Effector memory CD8-positive, alpha-beta T cell (primary cell): Measurements from ENCODE around the gene CELF5.
A peak's percentile ranks its signal among the peaks of the same experiment; 100 is the strongest.
"Not testable (repeated sequence)": the region's sequence is repeated elsewhere in the genome, so short reads cannot be mapped to it uniquely, and the experiment has no call there.

Experiments used
- ATAC-seq: fragments of 150-1000 bp; cut with Tn5 transposase; replicated peaks from 2 replicates; pipeline ENCODE4 v1.10.0; 2021; ENCODE audit warnings: mild to moderate bottlenecking, moderate library complexity
- DNase-seq, 3 experiments: peaks; one replicate each; pipeline ENCODE4 v3.0.0; 2021
- H3K27ac Mint-ChIP-seq, 2 donors: one replicate each; pipeline ENCODE4 v1.8.0; 2022; ENCODE audit warnings: mild to moderate bottlenecking in 2 of 2, mixed read lengths in 2 of 2, moderate library complexity in 2 of 2
- H3K27me3 Mint-ChIP-seq, 2 donors: one replicate each; pipeline ENCODE4 v1.8.0; 2022; ENCODE audit warnings: mixed read lengths in 2 of 2
- H3K36me3 Mint-ChIP-seq: one replicate; pipeline ENCODE4 v1.8.0; 2022; ENCODE audit warnings: mild to moderate bottlenecking, moderate library complexity, mixed read lengths; ENCODE audit not compliant: insufficient read depth
- H3K4me1 Mint-ChIP-seq, 2 donors: one replicate each; pipeline ENCODE4 v1.8.0; 2022; ENCODE audit warnings: low read depth in 2 of 2, mixed read lengths in 2 of 2
- H3K4me3 Mint-ChIP-seq, 2 donors: one replicate each; pipeline ENCODE4 v1.8.0; 2022; ENCODE audit warnings: mild to moderate bottlenecking in 2 of 2, mixed read lengths in 2 of 2, moderate library complexity in 2 of 2
- H3K9me3 Mint-ChIP-seq, 2 donors: one replicate each; pipeline ENCODE4 v1.8.0; 2022; ENCODE audit warnings: mixed read lengths in 2 of 2

CELF5 gene

GRCh38 chr19:3194106-3195087, 30.1 kb upstream of the CELF5 start:
- Mint-ChIP-seq H3K4me1 (peaks cover 0 to 2% of the 10 kb centered on the region in 2 donors), H3K9me3 (no peaks in the 10 kb centered on the region), H3K27me3 (no peaks in the 10 kb centered on the region), H3K4me3 (no peak overlapping the region), H3K36me3 (peaks cover 6% of the 10 kb centered on the region), H3K27ac (peak overlapping the region in 1 of 2 donors; percentile 78)
- DNase-seq: no peak
- ATAC-seq: no peak

- Mint-ChIP-seq H3K9me3 (no peaks in the 10 kb centered on the region), H3K36me3 (peaks cover 10% of the 10 kb centered on the region), H3K27me3 (no peaks in the 10 kb centered on the region), H3K4me1 (no peaks in the 10 kb centered on the region), H3K27ac (no peak overlapping the region), H3K4me3 (no peak overlapping the region)
- ATAC-seq (no peak), DNase-seq (no peak)
These were observed 28.2 kb upstream of the CELF5 start for GRCh38 chr19:3196064-3196932.

- H3K27ac Mint-ChIP-seq: no peak overlapping the region
- H3K9me3 Mint-ChIP-seq: no peaks in the 10 kb centered on the region
- H3K36me3 Mint-ChIP-seq: peaks cover 10% of the 10 kb centered on the region
- H3K4me3 Mint-ChIP-seq: no peak overlapping the region
- DNase-seq: no peak
- no peaks in the 10 kb centered on the region for H3K4me1 Mint-ChIP-seq
- no peak for ATAC-seq
- H3K27me3 Mint-ChIP-seq: no peaks in the 10 kb centered on the region
These were observed 27.6 kb upstream of the CELF5 start for GRCh38 chr19:3196933-3197205.

GRCh38 chr19:3198901-3199700, 25.4 kb upstream of the CELF5 start:
- ATAC-seq (no peak), DNase-seq (no peak)
- H3K36me3 Mint-ChIP-seq: peaks cover 8% of the 10 kb centered on the region
- H3K27me3 Mint-ChIP-seq: no peaks in the 10 kb centered on the region
- H3K4me1 Mint-ChIP-seq: no peaks in the 10 kb centered on the region
- H3K27ac Mint-ChIP-seq: no peak overlapping the region
- H3K4me3 Mint-ChIP-seq: no peak overlapping the region
- no peaks in the 10 kb centered on the region for H3K9me3 Mint-ChIP-seq

- peaks cover 4% of the 10 kb centered on the region for H3K36me3 Mint-ChIP-seq
- H3K27ac Mint-ChIP-seq: no peak overlapping the region
- no peaks in the 10 kb centered on the region for H3K9me3 Mint-ChIP-seq
- H3K4me1 Mint-ChIP-seq: no peaks in the 10 kb centered on the region
- DNase-seq (no peak), ATAC-seq (no peak)
- no peaks in the 10 kb centered on the region for H3K27me3 Mint-ChIP-seq
- no peak overlapping the region for H3K4me3 Mint-ChIP-seq
These were observed 23.3 kb upstream of the CELF5 start for GRCh38 chr19:3201072-3201700.

- no peak for ATAC-seq
- Mint-ChIP-seq H3K9me3 (no peaks in the 10 kb centered on the region), H3K4me3 (no peak overlapping the region), H3K27me3 (no peaks in the 10 kb centered on the region), H3K4me1 (no peaks in the 10 kb centered on the region), H3K27ac (no peak overlapping the region), H3K36me3 (peaks cover 10% of the 10 kb centered on the region)
- no peak for DNase-seq
These were observed 22.6 kb upstream of the CELF5 start for GRCh38 chr19:3201911-3202310.

- Mint-ChIP-seq H3K27me3 (no peaks in the 10 kb centered on the region), H3K4me1 (no peaks in the 10 kb centered on the region), H3K27ac (peak overlapping the region in 1 of 2 donors; percentile 69), H3K36me3 (peaks cover 11% of the 10 kb centered on the region), H3K9me3 (no peaks in the 10 kb centered on the region), H3K4me3 (no peak overlapping the region)
- ATAC-seq (no peak), DNase-seq (no peak)
These were observed 22.1 kb upstream of the CELF5 start for GRCh38 chr19:3202346-3202745.

GRCh38 chr19:3202895-3203294, 21.6 kb upstream of the CELF5 start:
- ATAC-seq, H3K9me3 Mint-ChIP-seq, H3K27me3 Mint-ChIP-seq, H3K4me1 Mint-ChIP-seq, DNase-seq, H3K4me3 Mint-ChIP-seq: not testable (repeated sequence)
- peak overlapping the region in 1 of 2 donors; percentile 69 for H3K27ac Mint-ChIP-seq
- H3K36me3 Mint-ChIP-seq: peaks cover 11% of the 10 kb centered on the region

- Mint-ChIP-seq H3K27ac (peak overlapping the region in 1 of 2 donors; percentile 49), H3K4me3 (no peak overlapping the region), H3K27me3 (no peaks in the 10 kb centered on the region), H3K4me1 (no peaks in the 10 kb centered on the region), H3K9me3 (no peaks in the 10 kb centered on the region), H3K36me3 (peaks cover 11% of the 10 kb centered on the region)
- ATAC-seq (no peak), DNase-seq (no peak)
These were observed 20.4 kb upstream of the CELF5 start for GRCh38 chr19:3203805-3204645.

- ATAC-seq (no peak), DNase-seq (no peak)
- peak overlapping the region in 1 of 2 donors; percentile 49 for H3K27ac Mint-ChIP-seq
- no peaks in the 10 kb centered on the region for H3K4me1 Mint-ChIP-seq
- no peaks in the 10 kb centered on the region for H3K9me3 Mint-ChIP-seq
- H3K36me3 Mint-ChIP-seq: peaks cover 13% of the 10 kb centered on the region
- no peaks in the 10 kb centered on the region for H3K27me3 Mint-ChIP-seq
- H3K4me3 Mint-ChIP-seq: no peak overlapping the region
These were observed 19.7 kb upstream of the CELF5 start for GRCh38 chr19:3204646-3205275.

GRCh38 chr19:3206216-3206953, 18.1 kb upstream of the CELF5 start:
- no peaks in the 10 kb centered on the region for H3K27me3 Mint-ChIP-seq
- no peak overlapping the region for H3K27ac Mint-ChIP-seq
- no peaks in the 10 kb centered on the region for H3K9me3 Mint-ChIP-seq
- peaks cover 7 to 9% of the 10 kb centered on the region in 2 donors for H3K4me1 Mint-ChIP-seq
- H3K36me3 Mint-ChIP-seq: peaks cover 13% of the 10 kb centered on the region
- DNase-seq: no peak
- no peak for ATAC-seq
- no peak overlapping the region for H3K4me3 Mint-ChIP-seq
